HG03558 (cell line): ENCODE data around the gene IYD.

ENCODE experiments used
- ATAC-seq: cut with Tn5 transposase; IDR thresholded peaks from one replicate; pipeline ENCODE4 v1.9.1; 2021; ENCODE audit warnings: moderate number of reproducible peaks; ENCODE audit not compliant: unreplicated experiment; ENCODE audit errors: extremely low read depth

The IYD gene, protein sequence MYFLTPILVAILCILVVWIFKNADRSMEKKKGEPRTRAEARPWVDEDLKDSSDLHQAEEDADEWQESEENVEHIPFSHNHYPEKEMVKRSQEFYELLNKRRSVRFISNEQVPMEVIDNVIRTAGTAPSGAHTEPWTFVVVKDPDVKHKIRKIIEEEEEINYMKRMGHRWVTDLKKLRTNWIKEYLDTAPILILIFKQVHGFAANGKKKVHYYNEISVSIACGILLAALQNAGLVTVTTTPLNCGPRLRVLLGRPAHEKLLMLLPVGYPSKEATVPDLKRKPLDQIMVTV

DNA sequence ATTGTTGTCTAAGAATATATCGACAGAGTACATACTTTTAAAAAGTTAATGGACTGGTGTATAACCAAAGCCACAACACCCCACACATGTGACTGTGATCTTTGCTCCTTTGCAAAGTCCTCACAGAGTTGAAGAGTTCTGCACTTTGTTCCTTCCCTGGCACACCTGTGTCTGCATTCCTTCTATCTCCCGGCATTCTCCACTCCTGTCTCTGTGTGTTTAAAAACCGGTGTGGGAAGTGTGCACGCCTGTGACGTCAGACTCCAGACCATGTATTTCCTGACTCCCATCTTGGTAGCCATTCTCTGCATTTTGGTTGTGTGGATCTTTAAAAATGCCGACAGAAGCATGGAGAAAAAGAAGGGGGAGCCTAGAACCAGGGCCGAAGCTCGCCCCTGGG, at the start of gene IYD:
Gene IYD, plus strand, starts transcription at position 251 of the 400 bp plus-strand sequence. Its CDS starts 20 bp downstream, at position 271.
- no peak for ATAC-seq

DNA sequence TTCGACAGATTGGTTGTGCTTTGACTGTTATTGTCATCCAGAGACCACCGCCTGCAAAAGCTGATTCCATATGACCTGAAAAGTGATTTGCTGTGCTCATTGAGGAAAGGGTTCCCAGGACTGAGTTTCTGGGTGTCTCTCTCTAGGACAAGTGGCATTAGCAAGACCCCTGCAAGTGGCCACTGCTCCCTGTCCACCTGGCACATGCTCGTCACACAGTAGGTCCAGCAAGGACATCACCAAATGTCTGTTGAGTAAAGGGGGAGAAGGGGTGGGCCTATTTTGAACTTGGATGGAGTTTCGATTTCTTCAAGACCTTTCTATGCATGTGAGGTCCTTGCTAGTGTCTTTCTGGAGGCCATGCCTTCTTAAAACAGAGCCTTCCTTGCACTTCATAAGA, 48.9 kb upstream of the IYD start:
- ATAC-seq = no peak

GRCh38 chr6:150320442-150320841, 48.4 kb upstream of the IYD start:
- no peak for ATAC-seq

DNA sequence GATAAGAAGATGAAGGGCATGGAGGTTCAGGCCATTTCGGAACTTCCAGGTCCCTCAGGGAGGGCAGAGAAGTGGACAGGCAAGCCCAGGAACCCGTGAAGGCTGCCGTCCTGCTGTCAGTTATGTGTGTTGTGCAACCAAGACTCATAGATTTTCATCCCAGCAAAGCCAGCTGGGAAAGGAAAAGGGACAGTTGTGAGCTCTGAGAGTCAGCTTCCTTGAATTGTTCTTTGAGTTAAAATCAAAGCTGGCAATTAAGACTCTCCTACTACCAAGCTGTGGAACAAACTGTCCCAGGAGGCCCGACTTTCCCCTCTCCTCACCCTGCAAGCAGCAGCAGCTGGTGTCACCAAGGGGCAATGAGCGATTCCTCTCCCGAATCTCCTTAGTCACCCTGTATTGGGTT, 46.3 kb upstream of the IYD start:
- no peak for ATAC-seq

GRCh38 chr6:150323205-150323604, 45.6 kb upstream of the IYD start:
- no peak for ATAC-seq

DNA sequence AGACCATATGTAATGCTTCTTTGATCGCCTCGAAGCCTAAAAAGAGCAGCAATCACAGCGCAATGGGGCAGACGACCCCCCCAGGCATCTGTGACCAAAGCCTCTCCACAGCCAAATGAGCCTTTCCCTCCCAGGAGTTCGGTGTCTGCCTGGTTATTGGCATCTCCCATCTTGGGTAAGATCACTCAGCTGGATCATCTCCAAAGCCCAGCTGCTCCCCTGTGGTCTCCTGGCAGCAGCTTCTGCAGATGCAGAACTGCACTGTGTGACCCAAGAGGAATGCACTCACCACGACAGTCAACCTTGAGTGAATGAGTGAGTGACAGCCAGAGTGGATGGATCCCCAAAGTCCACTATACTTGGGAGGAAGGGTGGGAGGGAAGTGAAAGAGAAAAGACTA, 44.8 kb upstream of the IYD start:
- no peak for ATAC-seq

DNA sequence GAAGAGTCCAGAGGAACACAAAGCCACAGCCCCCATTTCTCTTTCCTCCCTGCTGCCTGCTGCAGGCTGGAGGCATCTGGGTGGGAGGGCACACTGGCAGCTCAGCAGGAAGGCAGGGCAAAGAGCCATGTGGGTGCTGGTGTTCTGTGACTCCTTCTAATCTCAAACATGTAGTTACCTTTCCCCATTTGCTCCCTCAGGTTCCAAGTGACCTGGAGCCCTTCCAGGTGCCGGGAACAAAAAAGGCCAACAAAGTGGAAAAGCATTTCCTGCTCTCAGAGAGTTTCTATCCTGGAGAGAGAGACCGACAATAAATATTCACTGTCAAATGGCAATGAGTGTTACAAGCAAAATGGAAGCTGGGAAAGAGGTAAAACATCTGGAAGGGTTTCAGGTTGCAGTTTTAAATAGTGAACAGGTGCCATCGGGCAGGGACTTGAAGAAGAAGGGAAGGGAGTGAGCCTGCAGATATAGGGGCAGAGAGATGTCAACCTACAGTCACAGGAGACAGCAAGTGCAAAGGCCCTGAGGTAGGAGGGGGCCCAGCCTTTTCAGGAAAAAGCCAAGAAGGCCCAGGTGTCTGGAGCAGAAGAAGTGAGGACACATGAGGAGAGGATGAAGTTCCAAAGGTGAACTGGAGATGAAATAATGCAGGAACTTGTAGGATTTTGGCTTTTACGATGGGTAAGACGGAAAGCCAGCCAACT, 43.6 kb upstream of the IYD start:
- ATAC-seq = no peak

DNA sequence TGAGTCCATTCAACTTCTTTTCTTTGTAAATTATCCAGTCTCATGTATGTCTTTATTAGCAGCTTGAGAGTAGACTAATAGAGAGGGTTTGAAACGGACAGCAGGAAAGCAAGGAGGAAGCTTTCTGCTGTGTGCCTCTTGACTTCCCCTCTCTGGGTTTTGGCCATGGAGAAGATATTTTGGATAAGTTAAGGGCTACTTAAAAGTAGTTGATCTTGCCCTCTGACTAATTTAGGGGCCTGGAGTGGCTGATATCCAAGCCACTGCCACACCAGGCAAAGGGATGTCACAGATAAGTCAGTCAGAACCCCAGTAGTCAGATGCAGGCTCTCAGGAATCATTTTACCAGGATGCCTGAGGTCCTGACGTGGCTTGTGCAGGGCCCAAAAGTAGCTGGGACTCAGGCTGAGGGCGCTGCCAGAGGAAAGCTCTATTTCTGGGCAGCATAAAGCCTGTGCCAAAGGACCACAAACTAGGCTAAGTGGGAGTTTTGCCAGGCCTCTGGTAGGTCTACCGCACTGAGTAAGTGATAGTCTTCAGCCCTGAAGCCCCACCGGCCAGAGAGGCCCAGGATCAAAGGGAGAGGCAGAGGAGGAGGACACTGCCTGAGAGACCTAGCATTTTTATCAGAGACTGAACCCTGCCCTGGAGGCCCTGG, 41.6 kb upstream of the IYD start:
- ATAC-seq = no peak

DNA sequence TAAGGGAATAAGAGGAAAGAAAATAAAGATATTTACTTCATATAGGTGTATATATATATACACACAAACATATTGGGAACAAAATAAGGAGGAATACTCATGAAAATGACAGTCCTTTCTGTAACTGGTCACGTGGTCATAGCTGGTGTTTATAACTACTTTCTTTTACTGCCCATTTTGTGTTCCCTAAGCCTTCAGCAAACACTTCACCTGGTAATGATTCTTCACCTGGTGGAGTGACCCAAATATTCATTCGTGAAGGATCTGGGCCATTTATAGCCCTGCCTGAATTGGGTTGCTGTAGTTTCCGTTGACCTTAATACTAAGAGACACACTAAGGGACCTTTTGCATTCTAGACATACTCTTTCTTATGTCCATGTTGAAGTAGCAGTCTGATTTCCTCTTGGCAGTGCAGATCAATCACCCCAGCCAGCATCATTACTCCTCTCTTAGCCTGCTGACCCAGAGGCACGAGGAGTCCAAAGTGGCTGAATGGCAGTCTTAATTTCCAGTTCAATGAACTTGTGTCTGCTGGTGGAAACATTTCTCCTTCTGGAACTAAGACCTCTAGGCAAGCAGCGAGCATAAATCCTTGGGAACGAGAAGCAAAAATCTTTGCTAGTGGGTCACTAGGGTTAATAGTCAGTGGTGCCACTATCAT, 39.9 kb upstream of the IYD start:
- ATAC-seq = no peak

GRCh38 chr6:150331344-150331743, 37.5 kb upstream of the IYD start:
- no peak for ATAC-seq

GRCh38 chr6:150332939-150333584, 35.8 kb upstream of the IYD start:
- ATAC-seq = no peak

- no peak for ATAC-seq
Measured at GRCh38 chr6:150333585-150333941, 35.2 kb upstream of the IYD start.

GRCh38 chr6:150334790-150335783, 33.7 kb upstream of the IYD start:
- no peak for ATAC-seq

GRCh38 chr6:150336299-150336698, 32.5 kb upstream of the IYD start:
- ATAC-seq = no peak

GRCh38 chr6:150336708-150337107, 32.1 kb upstream of the IYD start:
- no peak for ATAC-seq

DNA sequence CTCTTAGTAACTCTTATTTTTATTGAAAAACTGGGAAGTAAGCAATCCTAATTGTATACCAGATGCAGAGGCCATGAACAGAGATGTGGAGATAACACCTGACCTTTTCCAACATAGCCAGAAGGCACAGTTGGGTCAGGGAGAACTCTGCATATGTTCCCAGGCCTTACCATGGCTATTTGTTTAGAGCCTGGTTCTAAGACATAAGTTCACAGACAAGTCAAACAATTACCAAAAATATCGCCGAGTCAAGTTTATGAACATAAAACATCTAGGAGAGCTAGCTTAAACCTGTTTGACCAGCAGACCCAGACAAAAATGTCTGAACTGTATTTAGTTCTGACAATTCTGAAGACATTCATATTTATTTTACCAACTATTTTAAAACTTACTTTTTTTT, 26.7 kb upstream of the IYD start:
- ATAC-seq = no peak

GRCh38 chr6:150343434-150343833, 25.4 kb upstream of the IYD start:
- ATAC-seq = no peak

- no peak for ATAC-seq
Measured at GRCh38 chr6:150345781-150346180, 23.0 kb upstream of the IYD start.

- no peak for ATAC-seq
Measured at GRCh38 chr6:150346346-150346745, 22.5 kb upstream of the IYD start.
